AG20443 (cell line): Measurements from ENCODE around the gene CD22.
"Not testable (repeated sequence)": the region's sequence is repeated elsewhere in the genome, so short reads cannot be mapped to it uniquely, and the experiment has no call there.

Experiments used
- DNase-seq: peaks from one replicate; pipeline ENCODE4 v3.0.0; 2012; ENCODE audit warnings: low spot score, mixed read lengths

CD22 gene

GRCh38 chr19:35328851-35329285, at the start of gene CD22:
TSS of gene CD22 (plus strand) at chr19:35329187. CDS start at chr19:35332041, 2,854 bp downstream.
- no peak for DNase-seq

GRCh38 chr19:35279374-35279773, 49.6 kb upstream of the CD22 start:
- no peak for DNase-seq

DNA sequence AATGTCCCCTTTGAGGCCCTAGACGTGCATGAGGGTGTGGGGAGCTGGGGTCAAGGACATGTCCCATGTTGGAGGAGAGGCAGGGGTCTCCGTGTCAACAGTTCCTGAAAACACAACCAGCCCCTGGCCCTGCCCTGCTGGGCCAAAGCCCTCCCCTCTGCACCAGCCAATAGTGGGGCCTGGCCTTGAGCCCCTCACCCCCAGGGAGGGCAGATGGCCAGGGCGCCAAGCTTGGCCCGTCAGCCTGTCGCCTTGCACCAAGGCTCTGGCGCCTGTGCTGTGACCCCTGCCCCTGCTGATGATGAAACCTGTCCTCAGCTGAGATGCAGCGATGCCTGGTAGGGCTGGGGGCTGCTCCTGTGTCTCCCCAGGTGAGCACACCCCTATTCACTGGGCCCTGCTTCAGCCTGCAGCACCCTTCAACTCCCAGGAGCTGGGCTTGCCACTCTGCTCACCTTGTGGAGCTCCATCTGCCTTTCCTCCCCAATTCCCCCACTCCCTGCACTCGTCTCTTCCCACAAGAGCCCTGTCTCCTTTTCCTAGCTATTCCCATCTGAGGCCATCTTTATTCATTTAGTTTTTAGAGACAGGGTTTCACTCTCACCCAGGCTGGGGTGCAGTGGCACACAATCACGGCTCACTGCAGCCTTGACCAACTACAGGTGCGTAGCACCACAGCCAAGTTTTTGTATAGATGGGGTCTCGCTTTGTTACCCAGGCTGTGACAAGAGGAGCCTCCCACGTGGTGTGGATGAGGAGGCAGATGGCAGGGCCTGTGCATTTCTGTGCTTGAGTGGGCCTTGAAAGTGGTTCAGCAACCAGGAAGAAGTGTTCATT, 48.8 kb upstream of the CD22 start:
- DNase-seq: no peak

DNA sequence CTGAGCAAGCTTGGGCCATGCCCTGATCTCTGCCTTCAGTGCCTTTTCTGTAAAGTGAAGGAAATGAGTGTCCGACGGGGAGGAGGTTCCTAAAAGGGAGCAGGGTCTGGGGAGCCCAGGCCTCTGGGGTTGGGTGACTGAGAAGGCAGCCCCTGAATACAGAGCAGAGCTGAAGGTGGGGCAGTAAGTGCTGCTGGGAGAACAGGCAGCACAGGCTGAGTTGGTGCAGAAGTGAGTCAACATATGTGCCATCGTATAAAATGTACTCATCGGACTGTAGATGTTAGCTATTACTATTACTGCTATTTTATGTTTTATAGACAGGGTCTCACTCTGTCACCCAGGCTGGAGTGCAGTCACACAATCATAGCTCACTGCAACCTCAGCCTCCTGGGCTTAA, 47.7 kb upstream of the CD22 start:
- DNase-seq: no peak

DNA sequence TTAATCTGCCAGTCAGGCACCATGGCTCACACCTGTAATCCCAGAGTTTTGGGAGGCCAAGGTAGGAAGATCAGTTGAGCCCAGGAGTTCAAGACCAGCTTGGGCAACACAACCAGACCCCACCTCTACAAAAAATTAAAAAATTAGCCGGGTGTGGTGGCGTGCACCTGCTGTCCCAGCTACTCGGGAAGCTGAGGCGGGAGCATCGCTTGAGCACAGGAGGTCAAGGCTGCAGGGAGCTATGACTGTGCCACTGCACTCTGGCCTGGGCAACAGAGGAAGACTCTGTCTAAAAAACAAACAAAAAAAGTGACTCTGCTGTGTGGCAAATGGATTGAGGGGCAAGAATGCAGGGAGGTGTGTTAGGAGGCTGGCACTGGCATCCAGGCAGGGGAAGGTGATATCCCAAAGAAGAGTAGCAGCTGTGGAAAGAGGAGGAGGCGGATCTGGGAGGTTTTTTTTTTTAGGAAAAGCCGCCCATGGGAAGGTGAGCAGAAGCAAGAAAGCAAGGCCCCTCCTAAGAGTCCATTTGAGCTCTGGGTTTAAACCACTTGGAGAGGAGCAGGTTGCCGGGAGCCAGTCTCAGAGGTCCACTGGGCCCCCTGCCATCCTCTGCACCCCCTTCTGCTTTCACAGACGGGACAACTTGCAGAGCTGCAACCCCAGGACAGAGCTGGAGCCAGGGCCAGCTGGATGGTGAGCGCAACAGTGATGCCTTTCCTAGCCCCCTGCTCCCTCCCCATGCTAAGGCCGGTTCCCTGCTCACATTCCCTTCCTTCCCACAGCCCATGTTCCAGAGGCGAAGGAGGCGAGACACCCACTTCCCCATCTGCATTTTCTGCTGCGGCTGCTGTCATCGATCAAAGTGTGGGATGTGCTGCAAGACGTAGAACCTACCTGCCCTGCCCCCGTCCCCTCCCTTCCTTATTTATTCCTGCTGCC, 44.6 kb upstream of the CD22 start:
- DNase-seq: no peak

DNA sequence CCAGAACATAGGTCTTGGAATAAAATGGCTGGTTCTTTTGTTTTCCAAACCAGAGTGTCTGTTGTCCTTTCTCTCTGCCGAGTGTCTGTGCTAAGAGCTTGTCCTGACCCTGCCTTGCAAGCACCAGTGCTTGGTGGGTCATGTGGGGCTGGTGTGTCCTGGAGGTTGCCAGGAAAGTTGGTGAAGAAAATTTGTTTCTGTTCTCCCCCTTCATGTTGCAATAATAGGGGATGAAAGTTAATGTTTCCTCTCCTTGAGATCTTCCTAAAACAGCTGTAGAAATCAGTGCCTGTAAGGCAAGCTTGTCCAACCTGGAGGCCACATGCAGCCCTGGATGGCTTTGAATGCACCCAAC, 43.9 kb upstream of the CD22 start:
- DNase-seq: no peak

GRCh38 chr19:35285465-35285864, 43.5 kb upstream of the CD22 start:
- DNase-seq: not testable (repeated sequence)

DNA sequence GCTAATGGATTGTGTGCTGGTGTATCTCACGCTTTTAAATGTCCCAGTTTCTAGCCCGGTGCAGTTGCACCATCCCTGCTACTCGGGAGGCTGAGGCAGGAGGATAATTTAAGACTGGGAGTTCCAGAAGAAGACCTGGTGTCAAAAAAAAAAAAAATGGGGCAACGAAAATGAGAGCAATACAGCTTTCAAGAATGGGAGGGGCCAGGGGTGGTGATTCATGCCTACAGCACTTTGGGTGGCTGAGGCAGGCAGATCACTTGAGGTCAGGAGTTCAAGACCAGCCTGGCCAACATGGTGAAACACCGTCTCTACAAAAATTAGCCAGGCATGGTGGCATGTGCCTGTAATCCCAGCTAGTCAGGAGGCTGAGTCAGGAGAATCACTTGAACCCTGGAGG, 42.9 kb upstream of the CD22 start:
- not testable (repeated sequence) for DNase-seq

DNA sequence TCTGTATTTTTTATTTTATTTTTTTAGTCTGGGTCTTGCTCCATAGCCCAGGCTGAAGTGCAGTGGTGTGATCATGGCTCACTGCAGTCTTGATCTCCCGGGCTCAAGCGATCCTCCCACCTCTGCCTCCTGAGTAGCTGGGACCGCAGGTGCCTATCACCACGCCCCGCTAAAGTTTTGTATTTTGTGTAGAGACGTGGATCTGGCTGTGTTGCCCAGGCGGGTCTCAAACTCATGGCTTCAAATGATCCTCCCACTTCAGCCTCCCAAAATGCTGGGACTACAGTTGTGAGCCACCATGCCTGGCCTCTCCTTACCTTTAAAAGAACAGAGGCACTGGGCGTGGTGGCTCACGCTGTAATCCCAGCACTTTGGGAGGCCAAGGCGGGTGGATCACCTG, 41.3 kb upstream of the CD22 start:
- no peak for DNase-seq

DNA sequence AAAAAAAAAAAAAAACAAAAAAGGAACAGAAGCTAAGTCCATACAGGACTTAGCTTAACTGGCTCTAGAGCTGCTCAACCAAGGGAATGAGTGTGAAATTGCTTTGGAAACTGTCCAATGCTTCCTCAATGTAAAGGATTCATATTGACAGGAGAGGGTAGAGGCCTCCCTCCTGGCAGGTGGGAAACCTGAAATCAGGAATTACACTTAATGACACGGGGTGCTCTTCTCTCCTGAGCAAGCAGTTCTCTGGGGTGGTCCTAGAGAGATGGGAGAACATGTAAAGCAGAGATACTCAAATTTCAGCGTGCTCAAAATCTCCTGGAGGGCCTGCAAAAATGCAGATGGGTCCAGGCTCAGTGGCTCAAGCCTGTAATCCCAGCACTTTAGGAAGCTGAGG, 40.7 kb upstream of the CD22 start:
- DNase-seq: no peak

DNA sequence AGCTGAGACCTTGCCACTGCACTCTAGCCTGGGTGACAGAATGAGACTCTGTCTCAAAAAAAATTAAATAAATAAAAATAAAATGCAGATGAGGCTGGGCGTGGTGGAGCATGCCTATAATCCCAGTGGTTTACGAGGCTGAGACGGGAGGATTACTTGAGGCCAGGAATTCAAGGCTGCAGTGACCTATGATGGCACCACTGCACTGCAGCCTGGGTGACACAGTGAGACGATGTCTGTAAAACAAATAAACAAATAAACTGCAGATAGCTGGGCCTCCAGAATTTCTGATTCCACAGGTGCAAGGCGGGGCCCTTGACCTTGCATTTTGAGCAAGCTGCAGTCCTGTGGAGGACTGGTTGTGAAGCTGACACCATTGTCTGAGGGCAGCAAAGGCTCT, 40.1 kb upstream of the CD22 start:
- DNase-seq: no peak

- no peak for DNase-seq
Measured at GRCh38 chr19:35290381-35291127, 38.4 kb upstream of the CD22 start.

GRCh38 chr19:35291259-35291658, 37.7 kb upstream of the CD22 start:
- DNase-seq: no peak

- DNase-seq: no peak
Measured at GRCh38 chr19:35291916-35292315, 37.1 kb upstream of the CD22 start, which contains the start of gene MAG. TSS of gene MAG (plus strand) at chr19:35292161. CDS start at chr19:35295409, 3,248 bp downstream.

GRCh38 chr19:35292421-35293362, 36.3 kb upstream of the CD22 start:
- no peak for DNase-seq

DNA sequence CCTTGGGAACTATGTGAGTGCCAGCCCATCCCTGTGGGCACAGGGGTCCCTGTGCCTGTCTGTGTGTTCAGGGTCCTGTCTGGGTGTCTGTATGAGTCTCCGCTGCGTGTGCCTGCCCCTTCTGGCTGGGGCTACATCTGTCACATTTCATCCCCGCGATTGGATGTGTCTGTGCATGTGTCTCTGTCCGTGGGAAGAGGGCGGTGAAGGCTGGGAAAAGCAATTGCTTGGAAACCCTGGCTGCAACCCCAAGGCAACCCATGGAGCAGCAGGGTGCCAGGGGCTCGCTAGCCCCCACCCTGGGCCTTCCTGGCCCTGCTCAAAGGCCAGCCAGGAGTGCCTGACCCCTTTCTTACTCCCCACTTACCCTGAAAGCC, 35.6 kb upstream of the CD22 start:
- no peak for DNase-seq

DNA sequence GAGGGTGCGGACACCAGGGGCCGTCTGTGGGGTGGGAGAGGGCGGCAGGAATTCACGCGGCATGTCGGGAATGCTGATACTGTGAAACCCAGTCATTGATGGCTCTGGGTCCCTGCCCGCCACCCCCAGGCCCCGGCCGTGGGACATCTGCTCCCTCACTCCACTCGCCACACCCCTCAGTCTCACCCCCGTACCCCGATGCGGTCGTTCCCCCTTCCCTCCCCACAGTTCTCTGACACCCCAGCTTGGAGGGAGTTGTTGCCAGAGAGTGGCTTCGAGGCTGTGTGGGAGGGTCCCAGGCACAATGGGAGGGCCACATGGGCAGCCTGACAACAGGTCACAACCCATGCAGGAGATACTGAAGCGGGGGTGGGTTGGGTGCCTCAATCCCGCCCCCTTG, 35.2 kb upstream of the CD22 start:
- no peak for DNase-seq

DNA sequence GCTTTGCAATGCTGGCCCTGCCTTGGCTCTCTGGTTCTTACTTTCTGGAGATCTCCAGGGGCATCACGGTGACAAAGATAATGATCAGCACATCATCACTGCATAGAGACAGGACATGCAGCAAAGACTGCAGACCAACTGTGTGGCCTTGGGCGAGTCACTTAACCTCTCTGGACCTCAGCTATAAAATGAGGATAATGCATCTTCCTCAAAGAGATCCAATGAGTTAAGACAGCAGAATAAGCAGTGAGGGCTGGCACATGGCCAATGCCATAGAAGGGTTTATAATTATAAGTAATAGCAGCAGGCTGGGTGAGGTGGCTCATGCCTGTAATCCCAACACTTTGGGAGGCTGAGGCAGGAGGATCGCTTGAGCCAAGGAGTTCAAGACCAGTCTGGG, 34.7 kb upstream of the CD22 start:
- no peak for DNase-seq

DNA sequence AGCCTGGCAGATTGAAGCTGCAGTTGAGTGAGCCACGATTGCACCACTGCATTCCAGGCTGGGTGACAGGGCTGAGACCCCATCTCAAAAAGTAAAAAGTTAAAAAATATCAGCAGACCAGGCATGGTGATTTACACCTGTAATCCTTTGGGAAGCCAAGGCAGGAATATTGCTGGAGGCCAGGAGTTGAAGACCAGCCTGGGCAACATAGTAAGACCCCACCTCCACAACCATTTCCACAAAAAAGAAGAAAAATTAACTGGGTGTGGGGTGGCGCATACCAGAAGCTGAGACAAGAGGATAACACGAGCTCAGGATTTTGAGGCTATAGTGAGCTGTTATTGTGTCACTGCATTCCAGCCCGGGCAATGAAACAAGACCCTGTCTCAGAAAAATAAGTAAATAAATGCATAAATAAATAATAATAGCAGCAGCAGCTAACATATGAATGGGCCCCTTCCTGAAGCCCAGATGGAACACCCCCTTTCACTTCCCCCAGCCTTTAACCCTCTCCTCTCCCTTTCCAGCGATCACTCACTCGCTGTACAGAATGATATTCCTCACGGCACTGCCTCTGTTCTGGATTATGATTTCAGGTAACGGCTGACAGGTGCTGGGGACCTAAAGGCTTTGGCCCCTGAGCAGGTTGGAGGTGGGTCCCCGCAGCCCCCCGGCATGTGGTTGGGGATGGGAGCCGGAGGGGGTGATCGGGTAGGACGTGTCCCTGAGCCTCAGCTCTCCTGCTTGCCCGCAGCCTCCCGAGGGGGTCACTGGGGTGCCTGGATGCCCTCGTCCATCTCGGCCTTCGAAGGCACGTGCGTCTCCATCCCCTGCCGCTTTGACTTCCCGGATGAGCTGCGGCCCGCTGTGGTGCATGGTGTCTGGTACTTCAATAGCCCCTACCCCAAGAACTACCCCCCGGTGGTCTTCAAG, 33.9 kb upstream of the CD22 start:
- no peak for DNase-seq
